Tongue (tissue), 2 donors: ENCODE measurements around the gene DIPK1C. TPM values are rescaled to one million over a fixed set of nuclear protein-coding genes. Genes with fewer than 3 reads are reported as not detected.

Source experiments
- DNase-seq: peaks from one replicate; pipeline ENCODE4 v3.0.0-alpha.2; 2015
- total RNA-seq: library from RNA; depleted of rRNA; stranded (reverse); fragments of >200 nt; gene quantifications from one replicate; pipeline ENCODE4 v1.2.3, GENCODE V29; 2014

DIPK1C gene
- total RNA-seq, 1 donor from 2014 or later = 7.9 TPM

GRCh38 chr18:74451148-74451547, 6.0 kb downstream of the DIPK1C start:
- no peak for DNase-seq

DNA sequence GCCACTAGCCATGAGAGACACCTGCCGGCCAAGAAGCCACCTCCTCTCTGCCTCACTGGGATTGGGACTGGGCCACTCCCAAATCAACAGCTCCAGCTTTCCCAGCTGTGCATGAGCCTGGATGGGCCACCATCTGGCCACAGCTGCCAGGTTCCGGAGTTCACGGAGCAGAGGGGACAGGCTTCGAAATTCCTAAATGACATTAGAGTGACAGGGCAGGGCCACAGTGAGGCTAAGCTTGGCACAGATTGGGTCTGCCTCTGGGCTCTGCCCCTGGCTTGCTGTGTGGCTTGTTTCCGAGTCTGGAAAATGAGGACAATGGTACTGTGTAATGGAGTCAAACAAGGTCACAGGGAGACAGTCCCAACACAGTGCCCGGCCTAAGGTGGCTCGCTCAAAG, 6.5 kb downstream of the DIPK1C start:
- peak; percentile 40 for DNase-seq

DNA sequence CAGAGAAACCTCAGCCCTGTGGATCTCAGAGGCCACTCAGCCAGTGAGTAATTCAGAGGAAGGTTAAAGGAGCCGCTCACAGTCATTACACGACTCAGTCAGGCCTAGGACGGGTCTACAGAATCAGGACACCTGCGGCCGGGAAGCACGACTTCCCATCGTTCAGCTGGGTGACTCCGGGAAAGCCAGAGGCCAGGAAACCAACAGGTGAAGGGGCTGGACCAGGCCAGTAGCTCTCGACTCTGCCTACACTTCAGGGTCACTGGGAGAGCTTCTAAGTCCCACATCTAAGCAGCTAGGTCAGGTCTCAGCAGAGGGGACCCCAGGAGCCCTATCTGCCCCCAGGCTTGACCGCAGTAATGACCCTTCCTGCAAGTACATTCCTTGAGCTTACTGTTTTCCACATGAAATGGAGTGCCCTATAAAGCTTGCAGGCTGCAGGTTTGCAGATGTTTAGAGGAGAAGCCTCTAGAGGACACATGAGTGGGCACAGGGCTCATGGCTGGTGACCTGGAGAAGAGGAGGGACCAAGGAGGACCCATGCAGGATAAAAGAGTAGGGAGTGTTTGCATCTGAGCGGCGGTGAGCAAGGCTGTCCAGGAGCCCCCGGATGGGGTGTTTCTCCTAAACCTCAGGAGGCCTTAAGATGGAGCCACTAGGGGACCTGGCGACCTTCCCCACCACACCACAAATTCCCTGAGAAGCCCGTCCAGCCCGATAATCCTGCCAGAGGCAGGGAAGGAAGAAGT, 9.5 kb downstream of the DIPK1C start:
- no peak for DNase-seq

DNA sequence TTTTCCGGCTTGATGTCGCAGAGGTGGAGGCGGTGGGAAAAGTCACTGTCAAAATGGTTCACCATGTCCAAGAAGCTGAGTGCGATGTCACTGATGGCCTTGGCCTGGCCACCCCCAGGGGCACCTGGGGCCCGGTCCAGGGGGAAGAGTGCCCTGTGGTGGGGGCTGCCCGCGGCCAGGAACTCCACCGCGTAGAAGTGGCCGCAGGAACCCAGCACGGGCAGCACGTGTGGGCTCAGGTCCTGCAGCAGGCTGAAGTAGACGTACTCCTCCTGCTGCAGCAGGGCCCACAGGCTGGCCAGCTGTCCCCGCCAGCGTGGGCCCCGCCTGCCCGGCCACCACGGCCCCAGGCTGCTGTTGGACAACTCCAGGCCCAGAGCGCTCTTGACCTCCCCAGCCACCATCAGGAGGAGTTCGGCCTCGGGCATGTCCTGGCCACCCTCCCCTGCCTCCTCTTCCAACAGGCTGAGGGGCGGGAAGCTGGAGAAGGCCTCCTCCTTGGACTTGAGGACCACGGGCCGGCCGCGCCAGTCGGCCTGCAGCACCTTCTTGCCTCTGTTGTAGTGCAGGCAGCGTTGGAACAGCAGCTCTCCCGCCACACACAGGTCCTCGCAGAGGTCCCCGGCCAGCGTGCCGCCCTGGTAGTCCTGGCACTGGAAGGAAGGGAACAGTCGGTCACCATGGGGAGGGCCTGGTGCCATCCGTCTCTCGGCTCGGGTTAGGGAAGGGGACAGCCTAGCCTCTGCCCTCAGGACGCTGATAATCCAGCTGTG, 10.3 kb downstream of the DIPK1C start:
- DNase-seq = no peak

DNA sequence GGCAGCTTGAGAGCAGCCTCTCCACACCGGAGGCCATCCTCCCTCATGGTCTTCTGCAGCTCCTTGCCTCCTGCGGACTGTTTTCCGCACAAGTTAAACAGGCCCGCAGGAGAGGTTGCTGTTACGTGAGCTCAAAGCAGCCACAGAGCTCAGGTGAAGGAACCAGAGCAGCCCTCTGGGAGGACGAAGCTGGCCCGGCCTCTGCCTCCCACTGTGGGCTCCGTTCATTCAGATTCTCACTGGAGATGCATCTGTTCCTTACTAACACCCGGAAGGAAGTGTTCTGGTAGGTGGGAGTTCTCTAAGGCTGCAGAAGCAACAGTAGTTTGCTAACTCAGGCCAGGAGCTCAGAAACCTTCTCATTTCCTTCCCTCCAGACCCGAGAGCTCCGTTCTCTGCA, 10.9 kb downstream of the DIPK1C start:
- no peak for DNase-seq

- no peak for DNase-seq
These were observed 11.5 kb downstream of the DIPK1C start for GRCh38 chr18:74445585-74445984.

DNA sequence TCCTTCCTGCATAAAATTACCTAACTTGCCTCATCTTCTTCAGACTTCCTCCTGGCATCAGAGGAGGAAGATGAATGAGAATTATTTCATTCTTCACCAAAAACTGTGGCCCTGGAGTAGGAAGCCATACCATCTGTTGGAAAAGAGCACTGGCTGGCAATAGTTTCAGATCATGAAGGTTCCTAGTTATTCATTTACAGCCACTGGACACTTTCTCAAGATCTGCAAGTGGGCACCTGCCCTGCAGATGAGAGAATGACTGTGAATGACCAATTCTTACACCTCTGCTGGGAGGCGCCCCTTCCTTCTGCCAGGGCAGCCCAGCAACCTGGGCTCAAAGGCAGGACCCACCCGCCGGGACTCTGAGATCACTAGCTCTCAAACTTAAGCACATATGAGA, 13.0 kb downstream of the DIPK1C start:
- no peak for DNase-seq

DNA sequence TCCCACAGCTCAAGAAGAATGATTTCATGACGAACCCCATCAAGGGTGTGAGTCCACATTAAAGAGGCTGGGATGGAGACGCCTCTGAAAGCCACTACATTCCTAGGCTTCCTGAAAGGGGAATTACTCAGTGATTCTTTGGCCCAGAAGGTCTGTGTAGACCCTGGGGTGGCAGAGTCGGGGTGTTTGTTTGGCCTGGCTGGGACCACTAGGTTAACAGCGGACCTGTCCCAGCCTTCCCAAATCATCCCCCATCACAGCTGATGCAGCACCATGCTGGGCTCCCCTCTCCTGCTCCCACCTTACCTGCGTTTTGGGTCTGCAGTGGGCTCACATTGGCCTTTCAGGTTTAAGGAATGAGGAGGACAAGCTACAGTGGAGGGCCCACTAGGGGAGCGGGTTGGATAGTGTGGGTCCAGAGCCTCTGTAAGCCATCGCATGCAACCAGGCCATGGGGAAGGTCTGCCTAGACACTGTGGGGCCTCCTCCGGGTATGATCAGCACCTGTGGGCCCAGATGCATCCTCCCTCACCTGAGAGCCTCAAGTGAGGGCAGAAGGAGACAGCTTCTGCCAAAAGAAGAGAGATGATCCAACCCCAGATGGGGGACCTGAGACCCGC, 16.2 kb downstream of the DIPK1C start:
- no peak for DNase-seq

DNA sequence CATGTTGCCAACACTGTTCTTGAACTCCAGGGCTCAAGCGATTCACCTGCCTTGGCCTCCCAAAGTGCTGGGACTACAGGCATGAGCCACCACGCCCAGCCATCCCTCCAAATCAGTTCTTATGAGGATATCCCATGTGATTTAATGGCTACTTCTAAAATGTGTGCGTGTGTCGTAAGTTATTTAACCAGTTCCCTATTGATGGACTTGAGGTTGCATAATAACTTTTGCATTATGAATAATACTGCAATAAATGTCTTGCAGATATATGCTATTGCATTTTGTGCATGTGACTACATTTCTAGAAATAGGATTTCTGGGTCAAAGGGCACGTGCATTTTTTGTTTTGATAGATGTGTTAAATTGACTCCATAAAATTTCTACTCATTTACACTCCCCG, 19.0 kb downstream of the DIPK1C start:
- DNase-seq = no peak

DNA sequence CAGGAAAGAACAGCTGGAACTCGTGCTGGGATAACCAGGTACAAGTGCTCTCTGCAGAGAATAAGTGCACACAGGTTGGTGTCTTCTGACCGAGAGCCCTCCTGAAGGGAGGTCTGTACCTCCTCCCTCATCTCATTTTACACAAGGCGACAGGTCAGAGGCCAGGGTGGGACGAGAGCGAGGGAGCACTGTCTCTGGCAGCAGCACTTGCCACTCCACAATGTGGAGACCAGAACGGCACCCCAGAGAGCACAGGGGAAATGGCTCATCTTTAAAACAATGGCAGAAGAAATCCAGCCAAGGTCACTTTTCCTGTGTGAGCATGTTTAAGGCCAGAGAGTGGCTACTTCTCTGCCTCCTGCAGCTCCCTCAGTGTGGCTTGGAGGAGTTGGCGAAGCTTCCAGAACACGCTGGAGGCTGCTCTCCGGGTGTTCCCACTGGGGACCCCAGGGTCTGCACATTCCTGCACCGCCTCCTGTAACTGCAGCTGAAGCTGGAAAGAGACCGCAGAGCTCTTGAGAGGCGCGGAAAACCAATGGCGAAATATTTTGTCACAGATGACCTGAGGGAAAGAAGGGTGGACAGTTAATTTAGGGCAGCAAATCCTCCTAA, 20.8 kb downstream of the DIPK1C start:
- DNase-seq = no peak

- DNase-seq = no peak
These were observed 21.4 kb downstream of the DIPK1C start for GRCh38 chr18:74435740-74436139.

GRCh38 chr18:74434466-74434865, 22.6 kb downstream of the DIPK1C start:
- DNase-seq = no peak

GRCh38 chr18:74430806-74431571, 26.1 kb downstream of the DIPK1C start:
- no peak for DNase-seq

DNA sequence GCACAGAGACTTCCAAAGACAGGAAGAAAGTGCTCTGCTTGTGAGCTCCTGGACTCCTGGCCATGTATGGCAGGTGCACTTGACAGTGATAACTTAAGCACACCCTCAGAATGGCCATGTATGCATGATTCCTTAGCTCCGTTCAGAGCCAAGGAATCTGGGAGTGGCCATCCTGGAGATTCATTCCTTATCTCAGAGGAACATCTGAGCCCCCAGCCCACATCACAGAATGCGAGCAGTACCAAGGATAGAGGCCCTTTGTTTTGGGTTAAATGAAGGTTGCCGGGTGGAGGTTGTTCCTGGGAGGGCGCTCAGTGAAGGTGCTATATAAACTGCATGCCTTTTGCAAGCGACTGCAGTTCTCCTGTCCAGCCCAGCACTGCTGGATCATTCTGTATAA, 26.9 kb downstream of the DIPK1C start:
- no peak for DNase-seq

DNA sequence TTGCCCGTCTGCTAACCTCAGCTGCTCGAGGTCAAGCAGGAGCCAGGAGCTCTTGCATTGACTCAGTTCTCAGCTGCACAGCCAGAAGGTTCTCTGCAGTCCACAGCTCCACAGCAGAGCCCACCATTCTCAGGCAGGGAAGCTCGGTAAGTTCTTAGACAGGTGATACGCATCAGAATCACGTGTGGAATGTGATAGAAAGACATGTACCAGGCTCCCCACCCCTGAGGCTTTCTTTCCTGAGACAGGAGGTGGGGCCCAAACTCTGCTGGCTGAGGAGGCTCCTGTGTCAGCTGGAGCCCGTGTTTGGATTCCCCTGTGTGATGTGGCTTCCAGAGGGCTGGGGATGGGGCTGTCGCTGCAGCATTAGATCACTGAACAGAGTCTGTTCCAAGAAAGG, 28.0 kb downstream of the DIPK1C start:
- no peak for DNase-seq

- DNase-seq = no peak
These were observed 29.5 kb downstream of the DIPK1C start for GRCh38 chr18:74427442-74428112.

DNA sequence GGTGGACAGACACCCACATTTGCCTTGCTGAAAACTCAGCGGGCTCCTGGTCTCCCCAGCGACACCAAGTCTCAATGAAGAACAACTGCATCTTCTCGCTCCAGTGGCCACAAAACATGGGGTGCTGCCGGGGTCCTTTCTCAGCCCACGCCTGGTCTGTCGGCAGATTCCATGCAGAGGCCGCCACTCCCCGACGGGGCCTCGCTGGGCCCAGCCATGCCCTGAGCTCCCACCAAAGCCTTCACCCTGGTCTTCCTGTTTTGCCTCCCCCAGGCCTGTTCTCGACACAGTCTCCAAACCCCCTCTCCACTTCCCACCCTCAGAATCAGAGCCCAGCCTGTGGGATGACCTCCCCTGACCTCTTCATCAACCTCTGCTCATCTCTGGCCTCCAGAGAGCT, 31.2 kb downstream of the DIPK1C start:
- no peak for DNase-seq

- no peak for DNase-seq
These were observed 31.9 kb downstream of the DIPK1C start for GRCh38 chr18:74425161-74425560.

DNA sequence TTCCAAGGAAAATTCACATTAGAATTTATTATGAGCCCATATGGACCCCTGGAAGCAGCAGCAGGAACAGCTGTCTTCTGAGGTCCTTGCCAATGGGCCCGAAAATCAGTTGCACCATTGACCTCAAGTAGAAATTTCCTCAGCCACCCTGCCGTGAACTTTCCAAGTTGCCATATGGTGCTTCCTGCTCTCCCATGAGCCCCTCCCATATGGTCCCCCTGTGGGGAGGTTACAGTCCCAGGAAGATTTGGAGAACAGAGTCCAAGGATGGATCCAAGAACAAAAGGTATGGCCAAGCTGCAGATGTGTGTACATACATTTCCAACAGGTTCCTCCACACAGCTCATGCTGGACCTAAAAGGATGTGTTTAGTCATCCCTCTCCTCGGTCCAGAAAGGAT, 34.6 kb downstream of the DIPK1C start:
- DNase-seq = no peak

DNA sequence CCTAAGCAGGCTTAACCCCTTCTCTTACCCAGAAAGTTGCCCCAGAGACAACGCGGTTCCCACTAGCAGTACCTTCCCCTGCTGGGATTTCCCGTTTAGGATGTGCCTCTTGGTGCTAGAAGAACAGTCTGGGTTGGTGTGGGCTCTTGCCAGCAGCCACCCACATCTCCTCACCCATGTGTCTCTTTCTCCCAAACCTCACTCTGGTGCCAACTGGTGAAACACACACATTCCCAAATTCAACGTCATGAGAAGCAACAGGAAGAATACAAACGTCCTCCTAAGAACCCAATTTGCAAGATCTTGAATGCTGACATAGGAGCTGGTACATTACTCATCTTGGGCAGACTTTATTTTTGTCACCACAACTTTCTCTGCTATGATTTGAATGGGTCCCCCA, 36.2 kb downstream of the DIPK1C start:
- no peak for DNase-seq

DNA sequence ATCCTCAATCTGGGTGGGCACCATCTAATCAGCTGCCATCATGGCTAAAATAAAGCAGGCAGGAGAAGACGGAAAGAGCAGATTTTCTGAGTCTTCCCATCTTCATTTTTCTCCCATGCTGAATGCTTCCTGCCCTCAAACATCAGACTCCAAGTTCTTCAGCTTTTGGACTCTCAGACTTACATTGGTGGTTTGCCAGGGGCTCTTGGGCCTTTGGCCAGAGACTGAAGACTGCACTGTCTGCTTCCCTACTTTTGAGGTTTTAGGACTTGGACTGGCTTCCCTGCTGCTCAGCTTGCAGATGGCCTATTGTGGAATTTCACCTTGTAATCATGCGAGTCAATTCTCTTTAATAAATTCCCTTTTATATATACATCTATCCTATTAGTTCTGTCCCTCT, 36.6 kb downstream of the DIPK1C start:
- DNase-seq = peak; percentile 76

DNA sequence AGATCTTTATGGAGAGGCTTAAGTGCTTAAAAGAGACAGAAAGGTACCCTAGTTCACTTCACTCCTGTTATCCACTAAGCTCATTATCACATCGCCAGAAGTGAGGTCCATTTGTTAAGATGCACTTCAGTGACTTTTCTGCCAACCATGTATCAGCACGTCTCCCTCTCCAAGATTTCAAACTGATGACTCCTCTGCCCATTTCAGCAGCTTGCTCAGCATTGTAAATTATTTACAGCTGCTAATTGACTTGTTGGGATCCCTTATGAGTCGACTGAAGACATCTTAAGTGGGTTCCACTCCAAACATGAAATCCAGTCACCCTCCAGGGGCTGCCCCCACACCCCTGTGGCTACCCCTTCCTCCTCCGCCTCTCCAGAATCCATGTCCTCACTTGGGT, 37.3 kb downstream of the DIPK1C start:
- DNase-seq = no peak
